PFSK-1 (cell line): Measurements from ENCODE around the gene APRT.

Source experiments
- FOXP2 ChIP-seq: optimal IDR thresholded peaks from 2 replicates; pipeline ENCODE3; 2011; ENCODE audit warnings: borderline replicate concordance, control low read depth, inconsistent platforms; ENCODE audit not compliant: insufficient read depth; ENCODE audit errors: extremely low read length, extremely low read depth
- POLR2AphosphoS5 ChIP-seq: IDR thresholded peaks from 2 replicates; pipeline ENCODE4 v1.6.1; 2012; ENCODE audit warnings: low read depth, mild to moderate bottlenecking, control low read depth, low read length, moderate library complexity
- REST ChIP-seq, 2 experiments: IDR thresholded peaks; 2 replicates each; pipeline versions ENCODE4 v1.6.1 to v1.8.0; 2011 to 2012; ENCODE audit warnings: low read depth in 2 of 2, low read length in 2 of 2, control low read depth in 1 of 2, inconsistent platforms in 1 of 2, mild to moderate bottlenecking in 1 of 2, moderate library complexity in 1 of 2; ENCODE audit not compliant: insufficient read depth in 1 of 2
- SIN3A ChIP-seq: IDR thresholded peaks from 2 replicates; pipeline ENCODE4 v1.6.1; 2012; ENCODE audit warnings: mild to moderate bottlenecking, low read length, moderate library complexity, borderline replicate concordance; ENCODE audit not compliant: insufficient read depth
- TAF1 ChIP-seq: IDR thresholded peaks from 2 replicates; pipeline ENCODE4 v1.6.1; 2012; ENCODE audit warnings: low read length, control low read depth, borderline replicate concordance; ENCODE audit not compliant: insufficient read depth

Gene APRT

GRCh38 chr16:88820385-88821025 lies 8.8 kb upstream of the APRT start:
- TF ChIP-seq SIN3A (no peak), POLR2AphosphoS5 (no peak), TAF1 (no peak), REST (IDR thresholded peaks at IDR 0.05; ENCODE audit: insufficient read depth in 1 of 2, low read depth in 2 of 2, low read length in 2 of 2) (no peak), FOXP2 (no peak)

- no peak for TF ChIP-seq TAF1
- TF ChIP-seq FOXP2, result no peak
- no peak for TF ChIP-seq SIN3A
- no peak for TF ChIP-seq REST (IDR thresholded peaks at IDR 0.05; ENCODE audit: insufficient read depth in 1 of 2, low read depth in 2 of 2, low read length in 2 of 2)
- TF ChIP-seq POLR2AphosphoS5, result no peak
These were observed 7.4 kb upstream of the APRT start for GRCh38 chr16:88819126-88819525.

DNA sequence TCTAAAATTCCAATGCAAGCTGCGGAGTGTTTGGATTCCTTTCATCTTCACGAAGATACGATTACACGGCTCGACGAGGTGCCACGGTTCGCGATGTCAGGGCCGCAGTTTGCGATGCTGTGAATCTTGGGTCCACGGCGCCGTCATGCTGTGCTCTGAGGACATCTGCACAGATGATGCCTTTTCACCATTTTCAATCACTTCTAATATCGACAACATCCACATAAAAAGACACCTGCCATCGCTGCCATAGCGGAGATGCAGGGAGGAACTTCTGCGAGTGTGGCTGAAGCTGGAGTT lies 6.8 kb upstream of the APRT start:
- no peak for TF ChIP-seq POLR2AphosphoS5
- no peak for TF ChIP-seq TAF1
- no peak for TF ChIP-seq SIN3A
- TF ChIP-seq FOXP2, result no peak
- no peak for TF ChIP-seq REST (IDR thresholded peaks at IDR 0.05; ENCODE audit: insufficient read depth in 1 of 2, low read depth in 2 of 2, low read length in 2 of 2)

DNA sequence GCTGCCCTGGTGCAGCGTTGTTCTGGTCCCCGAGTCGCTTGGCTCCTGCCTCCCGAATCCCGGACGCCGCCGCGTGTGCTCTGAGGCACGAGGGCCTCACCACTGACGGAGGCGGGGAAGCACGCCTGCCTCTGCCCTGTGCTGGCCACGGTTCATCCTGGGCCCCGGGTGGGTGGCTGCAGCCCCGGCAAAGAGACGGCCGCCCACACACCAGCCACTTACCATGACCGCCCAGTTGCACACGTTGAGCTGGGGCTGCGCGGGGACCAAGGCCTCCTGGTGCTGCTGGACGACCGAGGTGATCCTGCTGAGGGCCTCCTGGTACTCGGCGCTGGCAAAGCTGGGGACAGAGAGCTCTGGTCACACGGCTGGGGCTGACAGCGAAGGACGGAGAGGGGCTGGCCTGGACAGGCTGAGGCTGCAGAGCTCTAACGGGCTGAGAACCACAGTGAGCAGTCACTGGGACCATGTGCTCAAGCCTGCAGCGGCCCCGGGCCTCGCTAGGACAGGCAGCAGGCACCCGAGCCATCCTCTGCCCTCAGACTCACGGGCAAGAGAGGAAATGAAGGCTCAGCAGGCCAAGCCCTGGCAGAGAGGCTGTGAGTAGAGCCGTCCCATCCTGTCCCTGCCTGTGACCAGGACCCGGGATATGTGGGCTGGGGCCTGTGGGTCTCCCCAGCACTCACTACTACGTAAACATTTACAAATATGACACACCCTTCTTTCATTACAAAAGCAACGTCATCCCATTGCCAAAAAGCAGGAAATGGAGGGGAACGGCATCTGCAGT lies 6.3 kb upstream of the APRT start:
- TF ChIP-seq SIN3A, result no peak
- TF ChIP-seq FOXP2, result no peak
- no peak for TF ChIP-seq POLR2AphosphoS5
- no peak for TF ChIP-seq REST (IDR thresholded peaks at IDR 0.05; ENCODE audit: insufficient read depth in 1 of 2, low read depth in 2 of 2, low read length in 2 of 2)
- no peak for TF ChIP-seq TAF1
